Activated T-cell treated with anti-CD3 and anti-CD28 coated beads, Interleukin-2, amount 50 U/mL, for 24 hours (primary cell): Measurements from ENCODE around the gene PPCDC.

Experiments used
- DNase-seq: peaks from one replicate; pipeline ENCODE4 v3.0.0-alpha.2; 2020
- H3K27ac Mint-ChIP-seq: 2 replicates; pipeline ENCODE4 v1.8.0; 2020; ENCODE audit warnings: mild to moderate bottlenecking, mixed read lengths
- H3K27me3 Mint-ChIP-seq: 2 replicates; pipeline ENCODE4 v1.8.0; 2020; ENCODE audit warnings: mixed read lengths
- H3K36me3 Mint-ChIP-seq: 2 replicates; pipeline ENCODE4 v1.8.0; 2020; ENCODE audit warnings: low read depth, mixed read lengths
- H3K4me1 Mint-ChIP-seq: 2 replicates; pipeline ENCODE4 v1.8.0; 2020; ENCODE audit warnings: low read depth, mixed read lengths
- H3K4me3 Mint-ChIP-seq: 2 replicates; pipeline ENCODE4 v1.8.0; 2020; ENCODE audit warnings: mild to moderate bottlenecking, moderate library complexity, mixed read lengths
- H3K9me3 Mint-ChIP-seq: 2 replicates; pipeline ENCODE4 v1.8.0; 2020; ENCODE audit warnings: mixed read lengths

The PPCDC gene

DNA sequence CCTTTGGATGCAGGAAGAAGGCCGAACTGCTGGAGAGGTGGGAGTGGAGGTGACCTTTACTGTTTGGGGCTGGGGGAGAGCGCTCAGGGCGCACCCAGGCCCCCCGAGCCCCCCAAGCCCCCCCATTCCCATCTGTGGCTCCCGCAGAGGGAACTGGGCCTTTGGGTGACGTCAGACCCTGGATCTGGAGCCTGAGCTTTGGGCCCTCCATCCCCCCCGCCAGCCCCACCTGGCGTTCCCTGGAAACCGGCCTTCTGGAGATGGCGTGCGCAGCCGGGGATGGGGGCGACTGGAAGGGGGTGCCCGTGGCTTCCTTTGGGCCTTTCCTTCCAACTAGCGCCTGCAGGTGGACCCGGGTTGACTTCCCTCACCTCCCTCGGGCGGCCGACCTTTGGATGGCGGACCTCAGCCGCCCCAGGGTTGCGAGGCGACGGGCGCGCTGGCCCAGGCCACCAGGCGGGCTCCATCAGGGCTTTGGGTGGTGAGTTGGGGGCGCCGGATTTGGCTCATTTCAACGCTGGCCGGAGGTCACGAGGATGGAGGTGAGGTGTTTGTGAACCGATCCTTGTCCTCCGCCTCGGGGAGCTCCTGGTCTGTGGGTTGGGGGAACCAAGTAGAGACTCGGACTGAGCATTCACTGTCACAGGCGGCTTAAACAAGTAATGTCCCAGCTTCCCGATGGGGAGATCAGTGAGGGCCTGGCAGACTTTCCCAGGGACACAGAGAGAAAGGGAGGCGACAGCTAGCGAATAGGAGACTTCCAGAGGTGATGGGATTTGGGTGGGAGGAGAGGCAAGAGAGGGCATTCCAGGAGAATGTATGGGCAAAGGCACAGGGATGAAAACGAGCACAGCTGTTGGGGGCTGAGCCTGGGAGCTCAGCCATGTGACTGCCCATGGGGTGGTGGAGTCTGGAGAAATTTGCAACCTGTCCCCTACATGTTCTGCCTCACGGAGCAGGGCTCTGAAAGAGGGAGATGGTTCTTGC, 27.3 kb upstream of the PPCDC start:
- Mint-ChIP-seq H3K4me1 (peaks cover 10% of the 10 kb centered on the region), H3K36me3 (no peaks in the 10 kb centered on the region)
- DNase-seq, result no peak

DNA sequence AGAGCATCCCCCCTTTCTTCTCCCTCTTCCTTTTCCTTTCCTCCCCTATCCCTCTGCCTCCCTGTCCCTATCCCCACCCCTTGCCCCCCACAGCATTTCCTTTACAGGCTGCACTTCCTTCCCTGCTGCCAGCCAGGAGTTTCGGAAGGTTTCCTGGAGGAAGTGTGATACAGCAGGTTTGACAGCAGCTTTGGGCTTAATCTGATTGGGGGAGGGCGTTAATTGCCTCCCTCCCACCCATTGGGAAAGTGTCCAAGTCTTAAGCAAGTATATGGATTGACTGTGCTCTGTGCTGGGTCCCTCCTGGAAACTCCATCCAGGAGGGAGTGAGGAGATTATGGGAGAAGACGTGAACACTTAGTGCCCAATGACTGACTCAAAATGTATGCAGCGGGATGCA, 26.2 kb upstream of the PPCDC start:
- Mint-ChIP-seq H3K27me3 (peaks cover 49% of the 10 kb centered on the region), H3K4me1 (peaks cover 10% of the 10 kb centered on the region), H3K4me3 (no peak overlapping the region), H3K36me3 (no peaks in the 10 kb centered on the region), H3K9me3 (no peaks in the 10 kb centered on the region), H3K27ac (no peak overlapping the region)
- DNase-seq, result no peak

More for the DNA sequence above, 27.3 kb upstream of the PPCDC start:
- Mint-ChIP-seq H3K27ac (no peak overlapping the region), H3K4me3 (peak overlapping the region; percentile 64), H3K9me3 (no peaks in the 10 kb centered on the region), H3K27me3 (peaks cover 51% of the 10 kb centered on the region)

DNA sequence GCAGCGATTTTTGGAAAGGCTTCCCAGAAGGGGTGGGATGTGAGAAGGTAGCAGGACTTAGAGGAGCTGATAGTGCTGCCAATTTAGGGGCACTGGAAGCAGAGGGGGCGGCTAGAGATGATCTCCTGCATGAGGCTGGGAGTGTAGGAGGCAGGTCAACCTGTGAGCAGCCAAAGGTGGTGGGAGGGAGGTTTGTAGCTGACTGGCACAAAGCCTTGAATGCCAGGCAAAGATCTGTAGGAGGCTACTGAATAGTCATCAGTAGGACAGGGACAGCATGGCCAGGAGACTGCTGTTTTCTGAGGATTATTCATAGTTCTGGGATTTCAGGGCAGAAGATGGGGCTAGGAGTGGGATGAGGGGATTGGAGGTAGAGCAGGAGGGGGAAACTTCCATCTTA, 25.8 kb upstream of the PPCDC start:
- Mint-ChIP-seq H3K4me3 (no peak overlapping the region), H3K4me1 (peaks cover 10% of the 10 kb centered on the region), H3K36me3 (no peaks in the 10 kb centered on the region), H3K27ac (no peak overlapping the region), H3K9me3 (no peaks in the 10 kb centered on the region), H3K27me3 (peaks cover 51% of the 10 kb centered on the region)
- DNase-seq, result no peak

DNA sequence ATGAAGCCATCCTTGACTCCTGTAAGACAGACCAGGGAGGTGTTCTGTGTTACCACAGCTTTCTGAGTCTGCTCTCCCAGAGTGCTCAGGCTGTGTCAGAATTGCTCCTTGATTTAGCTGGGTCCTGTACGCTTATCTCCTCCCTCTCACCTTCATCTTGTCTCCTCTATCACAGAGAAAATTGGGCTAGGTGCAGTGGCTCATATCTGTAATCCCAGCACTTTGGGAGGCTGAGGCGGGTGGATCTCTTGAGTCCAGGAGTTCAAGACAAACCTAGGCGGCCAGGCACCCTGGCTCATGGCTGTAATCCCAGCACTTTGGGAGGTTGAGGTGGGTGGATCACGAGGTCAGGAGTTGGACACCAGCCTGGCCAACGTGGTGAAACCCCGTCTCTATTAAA, 22.1 kb upstream of the PPCDC start:
- H3K27ac Mint-ChIP-seq, result no peak overlapping the region
- H3K4me1 Mint-ChIP-seq, result peaks cover 3% of the 10 kb centered on the region
- H3K9me3 Mint-ChIP-seq, result no peaks in the 10 kb centered on the region
- no peak overlapping the region for H3K4me3 Mint-ChIP-seq
- peaks cover 42% of the 10 kb centered on the region for H3K27me3 Mint-ChIP-seq
- H3K36me3 Mint-ChIP-seq, result no peaks in the 10 kb centered on the region
- DNase-seq, result no peak

DNA sequence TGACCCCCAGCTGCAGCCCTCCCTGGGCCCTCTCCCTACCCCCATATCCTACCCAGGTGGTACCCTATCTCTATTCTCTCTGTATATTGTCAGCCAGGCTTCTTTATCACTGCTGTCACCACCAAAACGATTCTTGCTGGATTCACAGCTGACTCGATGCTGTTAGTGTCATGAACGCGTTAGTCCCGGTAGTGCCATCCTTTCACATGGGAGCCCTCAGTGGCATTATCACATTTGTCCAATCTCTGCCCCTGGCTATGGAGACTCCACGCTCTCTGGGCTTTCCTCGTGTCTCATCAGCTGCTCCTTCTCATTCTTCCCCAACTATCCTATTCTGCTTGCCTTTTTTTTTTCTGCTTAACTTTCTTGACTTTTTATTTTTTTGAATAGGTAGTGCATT, 21.0 kb upstream of the PPCDC start:
- Mint-ChIP-seq H3K4me3 (no peak overlapping the region), H3K27ac (no peak overlapping the region), H3K27me3 (peaks cover 32% of the 10 kb centered on the region), H3K4me1 (no peaks in the 10 kb centered on the region), H3K36me3 (no peaks in the 10 kb centered on the region), H3K9me3 (no peaks in the 10 kb centered on the region)
- no peak for DNase-seq

DNA sequence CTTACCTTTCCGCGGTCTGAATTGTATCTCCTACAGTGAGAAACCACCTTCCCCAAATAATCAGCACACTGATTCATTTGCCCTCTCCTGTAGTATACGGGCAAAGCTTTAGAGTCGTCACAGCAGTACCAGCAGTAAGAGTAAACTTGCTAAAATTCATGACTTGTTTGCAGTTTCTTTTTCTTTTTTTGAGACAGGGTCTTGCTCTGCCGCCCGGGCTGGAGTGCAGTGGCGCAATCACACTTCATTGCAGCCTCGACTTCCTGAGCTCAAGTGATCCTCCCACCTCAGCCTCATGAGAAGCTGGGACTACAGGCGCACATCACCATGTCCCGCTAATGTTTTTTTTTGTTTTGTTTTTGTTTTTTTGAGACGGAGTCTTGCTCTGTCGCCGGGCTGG, 16.2 kb upstream of the PPCDC start:
- no peak for DNase-seq
- Mint-ChIP-seq H3K4me1 (peaks cover 6% of the 10 kb centered on the region), H3K4me3 (no peak overlapping the region), H3K36me3 (no peaks in the 10 kb centered on the region), H3K27ac (no peak overlapping the region), H3K9me3 (no peaks in the 10 kb centered on the region), H3K27me3 (peaks cover 14% of the 10 kb centered on the region)

DNA sequence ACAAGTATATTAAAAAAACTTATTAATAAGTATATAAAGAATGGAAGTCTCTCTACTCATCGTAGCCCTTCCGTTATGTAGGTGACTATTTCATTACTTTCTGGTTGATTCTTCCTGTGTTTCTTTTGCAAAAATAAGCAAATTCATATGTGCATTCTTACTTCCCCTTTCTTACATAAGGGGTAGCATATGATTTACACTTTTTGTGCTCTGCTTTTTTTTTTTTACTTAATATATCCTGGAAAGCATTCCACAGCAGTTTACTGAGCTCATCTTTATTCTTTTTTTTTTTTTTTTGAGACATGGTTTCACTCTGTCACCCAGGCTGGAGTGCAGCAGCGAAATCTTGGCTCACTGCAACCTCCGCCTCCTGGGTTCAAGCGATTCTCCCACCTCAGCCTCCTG, 15.2 kb upstream of the PPCDC start:
- H3K27me3 Mint-ChIP-seq, result peaks cover 12% of the 10 kb centered on the region
- H3K4me1 Mint-ChIP-seq, result peaks cover 6% of the 10 kb centered on the region
- no peak for DNase-seq
- no peak overlapping the region for H3K27ac Mint-ChIP-seq
- H3K36me3 Mint-ChIP-seq, result no peaks in the 10 kb centered on the region
- no peak overlapping the region for H3K4me3 Mint-ChIP-seq
- no peaks in the 10 kb centered on the region for H3K9me3 Mint-ChIP-seq

DNA sequence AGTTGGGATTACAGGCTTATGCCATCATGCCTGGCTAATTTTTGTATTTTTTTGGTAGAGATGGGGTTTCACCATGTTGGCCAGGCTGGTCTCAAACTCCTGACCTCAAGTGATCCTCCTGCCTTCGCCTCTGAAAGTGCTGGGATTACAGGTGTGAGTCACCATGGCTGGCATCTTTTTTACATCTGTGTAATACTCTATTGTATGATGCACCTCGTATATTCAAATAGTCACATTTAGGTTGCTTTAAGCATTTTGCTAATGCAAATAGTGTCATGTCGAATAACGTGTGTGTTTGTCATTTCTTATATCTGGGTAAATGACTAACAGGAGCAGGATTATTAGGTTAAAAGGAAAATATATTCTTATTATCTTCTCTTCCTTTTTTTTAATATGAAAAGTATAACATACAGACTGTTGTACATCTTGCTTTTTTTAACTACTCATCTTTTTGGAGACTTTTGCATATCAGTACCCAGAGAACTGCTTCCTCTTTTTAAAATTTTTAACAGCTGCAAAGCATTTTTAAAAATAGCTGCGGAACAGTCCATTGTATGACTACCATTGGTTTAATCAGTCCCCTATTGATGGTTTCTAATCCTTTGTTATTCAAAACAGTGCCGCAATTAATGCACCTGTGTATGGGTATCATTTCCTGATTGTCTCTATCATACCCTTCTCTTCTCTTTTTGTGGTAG, 14.6 kb upstream of the PPCDC start:
- no peak for DNase-seq
- Mint-ChIP-seq H3K27ac (no peak overlapping the region), H3K9me3 (no peaks in the 10 kb centered on the region), H3K36me3 (no peaks in the 10 kb centered on the region), H3K4me1 (peaks cover 6% of the 10 kb centered on the region), H3K27me3 (peaks cover 12% of the 10 kb centered on the region), H3K4me3 (no peak overlapping the region)

DNA sequence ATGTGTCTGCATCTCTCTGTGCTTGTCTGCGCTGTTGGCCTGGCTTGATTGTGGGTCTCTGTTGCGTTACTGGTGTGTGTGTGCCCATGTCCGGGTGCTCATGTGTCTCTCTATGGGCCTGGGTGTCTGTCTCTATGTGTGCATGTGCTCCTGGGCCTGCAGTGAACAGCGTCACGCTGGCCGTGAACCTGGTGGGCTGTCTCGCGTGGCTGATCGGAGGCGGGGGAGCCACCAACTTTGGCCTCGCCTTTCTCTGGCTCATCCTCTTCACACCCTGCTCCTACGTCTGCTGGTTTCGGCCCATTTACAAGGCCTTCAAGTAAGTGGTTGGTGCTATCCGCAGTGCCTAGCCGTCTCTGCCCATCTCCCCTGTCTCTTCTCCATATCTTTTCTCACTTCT, 7.0 kb upstream of the PPCDC start:
- H3K36me3 Mint-ChIP-seq, result no peaks in the 10 kb centered on the region
- H3K9me3 Mint-ChIP-seq, result no peaks in the 10 kb centered on the region
- H3K4me3 Mint-ChIP-seq, result no peak overlapping the region
- no peaks in the 10 kb centered on the region for H3K27me3 Mint-ChIP-seq
- no peak for DNase-seq
- no peaks in the 10 kb centered on the region for H3K4me1 Mint-ChIP-seq
- H3K27ac Mint-ChIP-seq, result no peak overlapping the region

DNA sequence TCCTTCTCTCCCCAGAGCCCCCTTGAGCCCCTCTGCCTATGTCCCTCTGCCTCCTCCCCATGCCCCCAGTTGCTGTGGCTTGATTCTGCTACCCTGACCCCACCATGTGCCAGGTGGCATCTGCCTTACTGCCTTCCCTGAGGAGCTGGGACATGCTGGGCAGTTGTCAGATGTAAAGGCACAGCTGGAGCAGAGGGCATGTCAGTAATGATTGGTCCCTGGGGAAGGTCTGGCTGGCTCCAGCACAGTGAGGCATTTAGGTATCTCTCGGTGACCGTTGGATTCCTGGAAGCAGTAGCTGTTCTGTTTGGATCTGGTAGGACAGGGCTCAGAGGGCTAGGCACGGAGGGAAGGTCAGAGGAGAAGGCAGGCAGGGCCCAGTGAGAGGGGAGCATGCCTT, 3.5 kb upstream of the PPCDC start:
- peaks cover 10% of the 10 kb centered on the region for H3K4me1 Mint-ChIP-seq
- no peak overlapping the region for H3K4me3 Mint-ChIP-seq
- H3K36me3 Mint-ChIP-seq, result peaks cover 12% of the 10 kb centered on the region
- no peaks in the 10 kb centered on the region for H3K9me3 Mint-ChIP-seq
- no peak for DNase-seq
- H3K27ac Mint-ChIP-seq, result no peak overlapping the region
- H3K27me3 Mint-ChIP-seq, result no peaks in the 10 kb centered on the region

DNA sequence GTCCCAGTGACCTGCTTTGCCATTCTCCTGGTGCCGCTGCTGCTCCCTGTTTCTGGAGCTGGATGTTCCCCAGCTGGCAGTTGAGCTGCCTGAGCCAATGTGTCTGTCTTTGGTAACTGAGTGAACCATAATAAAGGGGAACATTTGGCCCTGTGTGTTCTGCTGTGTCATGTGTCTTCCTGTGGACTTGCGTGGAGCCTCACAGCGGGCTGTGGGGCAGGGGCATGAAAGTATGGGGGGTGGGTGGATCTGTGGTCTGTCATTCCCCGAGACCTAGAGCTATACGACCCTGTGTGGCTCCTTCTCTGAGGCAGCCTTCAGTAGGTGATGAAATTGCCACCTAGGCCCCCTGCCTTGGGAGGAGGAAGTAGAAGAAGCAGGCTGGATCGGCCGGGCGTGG, 2.0 kb upstream of the PPCDC start:
- no peaks in the 10 kb centered on the region for H3K9me3 Mint-ChIP-seq
- H3K27me3 Mint-ChIP-seq, result no peaks in the 10 kb centered on the region
- peaks cover 16% of the 10 kb centered on the region for H3K4me1 Mint-ChIP-seq
- H3K36me3 Mint-ChIP-seq, result peaks cover 22% of the 10 kb centered on the region
- H3K4me3 Mint-ChIP-seq, result no peak overlapping the region
- DNase-seq, result no peak
- no peak overlapping the region for H3K27ac Mint-ChIP-seq

DNA sequence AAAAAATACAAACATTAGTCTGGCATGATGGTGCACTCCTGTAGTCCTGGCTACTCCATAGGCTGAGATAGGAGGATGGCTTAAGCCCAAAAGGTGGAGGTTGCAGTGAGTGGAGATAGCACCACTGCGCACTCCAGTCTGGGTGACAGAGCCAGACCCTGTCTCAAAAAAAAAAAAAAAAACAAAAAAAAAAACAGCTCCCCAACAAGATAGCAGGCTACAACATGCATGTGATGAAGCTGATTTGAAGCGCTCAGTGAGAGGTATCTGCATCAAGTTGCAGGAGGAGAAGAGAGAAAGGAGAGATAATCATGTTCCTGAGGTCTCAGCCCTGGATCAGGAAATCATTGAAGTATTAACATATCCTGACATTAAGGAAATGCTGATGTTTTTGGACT, 608 bp upstream of the PPCDC start:
- no peak for DNase-seq
- H3K27me3 Mint-ChIP-seq, result no peaks in the 10 kb centered on the region
- H3K36me3 Mint-ChIP-seq, result peaks cover 31% of the 10 kb centered on the region
- no peak overlapping the region for H3K27ac Mint-ChIP-seq
- H3K9me3 Mint-ChIP-seq, result no peaks in the 10 kb centered on the region
- H3K4me1 Mint-ChIP-seq, result peaks cover 20% of the 10 kb centered on the region
- H3K4me3 Mint-ChIP-seq, result peak overlapping the region; percentile 94

DNA sequence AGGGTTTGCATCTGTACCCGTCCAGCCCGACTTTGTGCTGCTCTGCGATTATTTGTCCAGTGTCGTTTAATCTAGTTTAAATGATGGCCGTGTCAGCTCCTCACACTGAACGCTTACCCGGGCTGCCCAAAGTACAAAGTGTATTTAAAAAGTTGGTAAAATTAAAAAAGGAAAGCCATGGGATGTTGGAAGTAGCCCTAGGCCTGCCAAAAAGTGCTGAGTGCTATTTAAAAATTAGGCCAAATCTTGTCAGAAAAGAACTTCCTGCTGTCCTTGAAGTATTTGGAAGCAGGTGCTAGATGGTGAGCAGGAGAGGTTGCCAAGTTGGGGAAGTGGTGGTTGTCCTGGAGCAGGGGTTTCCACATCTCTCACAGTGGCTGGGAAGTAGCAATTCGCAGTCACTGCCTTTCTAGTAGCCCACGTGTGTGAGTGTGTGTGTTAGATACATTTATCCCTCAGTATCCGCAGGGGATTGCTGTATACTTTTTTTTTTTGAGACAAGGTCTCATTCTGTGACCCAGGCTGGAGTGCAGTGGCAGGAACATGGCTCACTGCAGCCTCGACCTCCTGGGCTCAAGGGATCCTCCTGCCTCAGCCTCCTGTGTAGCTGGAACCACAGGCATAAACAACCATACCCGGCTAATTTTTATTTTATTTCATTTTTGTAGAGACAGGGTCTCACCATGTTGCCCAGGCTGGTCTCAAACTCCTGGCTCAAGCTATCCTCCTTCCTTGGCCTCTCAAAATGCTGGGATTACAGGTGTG, 664 bp downstream of the PPCDC start:
- peak overlapping the region; percentile 94 for H3K4me3 Mint-ChIP-seq
- peaks cover 41% of the 10 kb centered on the region for H3K36me3 Mint-ChIP-seq
- peak; percentile 49 for DNase-seq
- no peaks in the 10 kb centered on the region for H3K9me3 Mint-ChIP-seq
- no peaks in the 10 kb centered on the region for H3K27me3 Mint-ChIP-seq
- H3K4me1 Mint-ChIP-seq, result peaks cover 20% of the 10 kb centered on the region
- H3K27ac Mint-ChIP-seq, result peak overlapping the region; percentile 96

DNA sequence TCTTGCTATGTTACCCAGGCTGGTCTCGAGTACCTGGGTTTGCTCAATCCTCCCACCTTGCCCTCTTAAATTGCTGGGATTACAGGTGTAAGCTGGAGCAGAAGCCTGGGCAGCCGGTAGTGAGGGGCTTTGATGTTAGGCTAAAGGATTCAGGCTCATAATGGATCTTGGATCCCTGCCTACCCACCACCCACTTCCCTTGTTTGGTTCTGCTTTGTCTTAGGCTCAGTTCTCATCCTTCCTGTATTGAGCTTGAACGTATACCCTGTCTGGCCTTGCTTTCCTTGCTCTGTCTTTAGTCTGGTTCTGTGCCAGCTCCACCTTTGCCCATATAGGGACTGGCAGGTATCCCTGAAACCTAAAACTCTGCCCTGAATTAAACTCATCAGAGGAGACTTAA, 1.7 kb downstream of the PPCDC start:
- Mint-ChIP-seq H3K4me1 (peaks cover 25% of the 10 kb centered on the region), H3K27me3 (no peaks in the 10 kb centered on the region), H3K27ac (peak overlapping the region; percentile 96), H3K36me3 (peaks cover 47% of the 10 kb centered on the region), H3K9me3 (no peaks in the 10 kb centered on the region), H3K4me3 (peak overlapping the region; percentile 94)
- no peak for DNase-seq
